Measurements from ENCODE around the gene TRPM8.

DNA sequence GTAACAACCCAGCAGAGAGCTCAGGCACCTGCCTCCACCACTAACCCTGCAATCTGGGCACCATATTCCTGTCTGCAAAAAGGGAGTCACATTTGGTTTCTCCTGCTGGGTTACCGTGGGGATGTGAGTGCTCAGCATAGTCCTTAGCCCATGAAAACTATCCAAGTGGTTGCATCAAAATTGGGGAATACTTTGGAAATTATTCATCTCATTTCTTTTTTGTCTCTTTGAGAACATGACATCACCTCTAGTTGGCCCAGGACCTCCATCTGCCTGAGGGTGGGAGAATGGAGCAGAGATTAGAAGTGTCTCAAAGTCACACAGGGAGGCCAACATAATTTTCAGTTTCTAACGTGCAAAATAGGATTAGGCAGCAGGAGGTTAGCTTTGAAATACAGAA lies 114.0 kb downstream of the TRPM8 start:
- TF ChIP-seq, protein P1, sequence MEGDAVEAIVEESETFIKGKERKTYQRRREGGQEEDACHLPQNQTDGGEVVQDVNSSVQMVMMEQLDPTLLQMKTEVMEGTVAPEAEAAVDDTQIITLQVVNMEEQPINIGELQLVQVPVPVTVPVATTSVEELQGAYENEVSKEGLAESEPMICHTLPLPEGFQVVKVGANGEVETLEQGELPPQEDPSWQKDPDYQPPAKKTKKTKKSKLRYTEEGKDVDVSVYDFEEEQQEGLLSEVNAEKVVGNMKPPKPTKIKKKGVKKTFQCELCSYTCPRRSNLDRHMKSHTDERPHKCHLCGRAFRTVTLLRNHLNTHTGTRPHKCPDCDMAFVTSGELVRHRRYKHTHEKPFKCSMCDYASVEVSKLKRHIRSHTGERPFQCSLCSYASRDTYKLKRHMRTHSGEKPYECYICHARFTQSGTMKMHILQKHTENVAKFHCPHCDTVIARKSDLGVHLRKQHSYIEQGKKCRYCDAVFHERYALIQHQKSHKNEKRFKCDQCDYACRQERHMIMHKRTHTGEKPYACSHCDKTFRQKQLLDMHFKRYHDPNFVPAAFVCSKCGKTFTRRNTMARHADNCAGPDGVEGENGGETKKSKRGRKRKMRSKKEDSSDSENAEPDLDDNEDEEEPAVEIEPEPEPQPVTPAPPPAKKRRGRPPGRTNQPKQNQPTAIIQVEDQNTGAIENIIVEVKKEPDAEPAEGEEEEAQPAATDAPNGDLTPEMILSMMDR (IDR thresholded peaks at IDR 0.05), result no peak
- TF ChIP-seq POLR2A (IDR thresholded peaks at IDR 0.05), result no peak
